ENCODE measurements around the gene RAX2.

DNA sequence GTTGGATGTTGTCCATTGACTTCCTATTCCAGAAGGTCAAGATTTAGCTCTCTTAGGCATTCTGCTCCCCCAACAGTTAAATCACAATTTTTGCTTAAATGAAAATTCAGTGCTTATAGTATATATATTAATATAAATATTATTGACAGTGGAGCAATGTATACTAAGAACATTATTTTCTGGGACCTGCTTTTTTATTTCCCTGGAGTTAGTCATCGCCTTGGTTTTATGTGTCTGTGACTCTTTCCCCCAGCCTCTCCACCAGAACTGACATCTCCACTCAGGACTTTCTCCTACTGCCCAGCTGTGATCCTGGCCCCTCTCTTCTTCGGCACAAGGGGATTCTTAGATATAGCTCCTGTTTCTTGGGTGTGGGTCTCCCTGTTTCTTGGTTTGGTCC lies 24.3 kb upstream of the RAX2 start:
- TF ChIP-seq, protein P1, sequence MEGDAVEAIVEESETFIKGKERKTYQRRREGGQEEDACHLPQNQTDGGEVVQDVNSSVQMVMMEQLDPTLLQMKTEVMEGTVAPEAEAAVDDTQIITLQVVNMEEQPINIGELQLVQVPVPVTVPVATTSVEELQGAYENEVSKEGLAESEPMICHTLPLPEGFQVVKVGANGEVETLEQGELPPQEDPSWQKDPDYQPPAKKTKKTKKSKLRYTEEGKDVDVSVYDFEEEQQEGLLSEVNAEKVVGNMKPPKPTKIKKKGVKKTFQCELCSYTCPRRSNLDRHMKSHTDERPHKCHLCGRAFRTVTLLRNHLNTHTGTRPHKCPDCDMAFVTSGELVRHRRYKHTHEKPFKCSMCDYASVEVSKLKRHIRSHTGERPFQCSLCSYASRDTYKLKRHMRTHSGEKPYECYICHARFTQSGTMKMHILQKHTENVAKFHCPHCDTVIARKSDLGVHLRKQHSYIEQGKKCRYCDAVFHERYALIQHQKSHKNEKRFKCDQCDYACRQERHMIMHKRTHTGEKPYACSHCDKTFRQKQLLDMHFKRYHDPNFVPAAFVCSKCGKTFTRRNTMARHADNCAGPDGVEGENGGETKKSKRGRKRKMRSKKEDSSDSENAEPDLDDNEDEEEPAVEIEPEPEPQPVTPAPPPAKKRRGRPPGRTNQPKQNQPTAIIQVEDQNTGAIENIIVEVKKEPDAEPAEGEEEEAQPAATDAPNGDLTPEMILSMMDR (conservative IDR thresholded peaks at IDR 0.05; ENCODE audit: low read length), result no peak
- no peak for TF ChIP-seq EZH2phosphoT487 (IDR thresholded peaks at IDR 0.05; ENCODE audit: borderline replicate concordance)

Data from Loucy (cell line).